Panc1 (cell line): ENCODE data around the gene FOXN4. TPM values are rescaled to one million over a fixed set of nuclear protein-coding genes. Genes with fewer than 3 reads are reported as not detected.

ENCODE experiments used
- ATAC-seq: fragments of 200-7000 bp; cut with Tn5 transposase; 2 replicates; pipeline ENCODE4 v1.9.1; 2020; ENCODE audit warnings: mild to moderate bottlenecking, moderate library complexity
- BruUV-seq: library from RNA; stranded (reverse); fragments of 400-500 nt; replicated peaks from 2 replicates; lab custom pipeline; 2021; lab: Mats Ljungman, UMichigan
- CTCF ChIA-PET: fragments of 300-600 bp; sonication (Branson Sonifier 250); formaldehyde crosslinking; loops from one replicate; lab custom pipeline; 2022; ENCODE audit warnings: antibody characterized with exemption; lab: Charles Lee
- POLR2A ChIA-PET: fragments of 300-600 bp; sonication (Branson Sonifier 250); formaldehyde crosslinking; loops from one replicate; lab custom pipeline; 2022; ENCODE audit warnings: antibody characterized with exemption; lab: Charles Lee
- DNase-seq: peaks from one replicate; pipeline ENCODE4 v3.0.0-alpha.2; 2010; ENCODE audit warnings: low read depth, low spot score
- H3K27ac ChIP-seq: 2 replicates; pipeline ENCODE4 v1.5.1; 2011; ENCODE audit warnings: mild to moderate bottlenecking, low read length, inconsistent platforms
- H3K27me3 ChIP-seq: fragments of 200-500 bp; sonication (Bioruptor generic); 2 replicates; pipeline ENCODE4 v1.6.0; 2014; ENCODE audit warnings: low read length, inconsistent platforms; ENCODE audit not compliant: control insufficient read depth, insufficient read depth
- H3K36me3 ChIP-seq: fragments of 200-500 bp; sonication (Bioruptor generic); 2 replicates; pipeline ENCODE4 v1.5.1; 2014; ENCODE audit warnings: inconsistent platforms, mild to moderate bottlenecking, low read length, moderate library complexity; ENCODE audit not compliant: control insufficient read depth, insufficient read depth
- H3K4me1 ChIP-seq: 2 replicates; pipeline ENCODE4 v1.5.1; 2011; ENCODE audit warnings: inconsistent platforms, mild to moderate bottlenecking, low read length, moderate library complexity; ENCODE audit not compliant: control insufficient read depth, insufficient read depth
- H3K4me3 ChIP-seq, 2 experiments: 2 replicates each; pipeline ENCODE4 v1.5.1; 2011 to 2012; ENCODE audit warnings: low read depth in 2 of 2, low read length in 2 of 2, mild to moderate bottlenecking in 2 of 2, inconsistent platforms in 1 of 2, moderate library complexity in 1 of 2
- H3K9me3 ChIP-seq: fragments of 200-500 bp; sonication (Bioruptor generic); 2 replicates; pipeline ENCODE4 v1.5.1; 2014; ENCODE audit warnings: low read depth, mild to moderate bottlenecking, inconsistent platforms, low read length, moderate library complexity; ENCODE audit not compliant: control insufficient read depth, insufficient read depth
- POLR2AphosphoS5 ChIP-seq: IDR thresholded peaks from 2 replicates; pipeline ENCODE4 v1.6.1; 2012; ENCODE audit warnings: mild to moderate bottlenecking, low read depth, low read length, moderate library complexity
- SIN3A ChIP-seq: IDR thresholded peaks from 2 replicates; pipeline ENCODE4 v1.6.1; 2012; ENCODE audit warnings: low read depth, mild to moderate bottlenecking, low read length, moderate library complexity, borderline replicate concordance; ENCODE audit not compliant: insufficient read depth
- TCF7L2 ChIP-seq: IDR thresholded peaks from 2 replicates; pipeline ENCODE4 v1.6.1; 2011; ENCODE audit warnings: mild to moderate bottlenecking, low read depth, low read length, inconsistent platforms
- in situ Hi-C: cut with HindIII; loops from 2 replicates; pipeline ENCODE4 v1.10.0; 2016; ENCODE audit warnings: low sequenced_read_pairs, low pct_unique_long_range_greater_than_20kb
- intact Hi-C: fragments of 100-400 bp; cut with micrococcal nuclease; formaldehyde crosslinking; loops from one replicate; pipeline ENCODE4 v1.10.0; 2022; ENCODE audit not compliant: unreplicated experiment
- total RNA-seq: library from RNA; stranded (reverse); gene quantifications from one replicate; pipeline ENCODE4 v1.2.1, GENCODE V29; 2021; ENCODE audit not compliant: unreplicated experiment
- TF ChIP-seq, protein P1 (sequence below): fragments of 450-650 bp; IDR thresholded peaks from 2 replicates; pipeline ENCODE4 v1.5.1; 2017; ENCODE audit warnings: mild to moderate bottlenecking
- TF ChIP-seq, protein P2 (sequence below), 2 experiments: IDR thresholded peaks; 2 replicates each; pipeline ENCODE4 v1.6.1; 2011 to 2012; ENCODE audit warnings: low read depth in 2 of 2, control low read depth in 1 of 2, low read length in 1 of 2, mild to moderate bottlenecking in 1 of 2, moderate library complexity in 1 of 2; ENCODE audit not compliant: insufficient read depth in 1 of 2

FOXN4 gene
- total RNA-seq, 1 experiment from 2014 or later: 0.08 TPM

DNA sequence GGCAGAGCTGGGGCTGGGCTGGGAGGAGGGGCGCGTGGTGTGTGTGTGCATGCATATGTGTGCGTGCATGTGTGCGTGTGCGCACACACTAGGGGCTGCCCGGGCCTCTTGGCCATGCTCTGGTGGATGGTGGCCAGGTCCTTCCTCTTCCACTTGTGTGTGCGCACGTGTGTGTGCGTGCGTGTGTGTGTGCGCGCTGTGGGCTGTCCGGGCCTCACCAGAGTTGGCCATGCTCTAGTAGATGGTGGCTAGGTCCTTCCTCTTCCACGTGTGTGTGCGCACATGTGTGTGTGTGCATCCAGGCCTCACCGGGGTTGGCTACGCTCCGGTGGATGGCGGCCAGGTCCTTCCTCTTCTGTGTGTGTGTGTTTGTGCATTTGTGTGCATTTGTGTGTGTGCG is 24.7 kb downstream of the FOXN4 start:
- TF ChIP-seq TCF7L2 (no peak), SIN3A (no peak), POLR2AphosphoS5 (no peak)
- TF ChIP-seq, protein P1, sequence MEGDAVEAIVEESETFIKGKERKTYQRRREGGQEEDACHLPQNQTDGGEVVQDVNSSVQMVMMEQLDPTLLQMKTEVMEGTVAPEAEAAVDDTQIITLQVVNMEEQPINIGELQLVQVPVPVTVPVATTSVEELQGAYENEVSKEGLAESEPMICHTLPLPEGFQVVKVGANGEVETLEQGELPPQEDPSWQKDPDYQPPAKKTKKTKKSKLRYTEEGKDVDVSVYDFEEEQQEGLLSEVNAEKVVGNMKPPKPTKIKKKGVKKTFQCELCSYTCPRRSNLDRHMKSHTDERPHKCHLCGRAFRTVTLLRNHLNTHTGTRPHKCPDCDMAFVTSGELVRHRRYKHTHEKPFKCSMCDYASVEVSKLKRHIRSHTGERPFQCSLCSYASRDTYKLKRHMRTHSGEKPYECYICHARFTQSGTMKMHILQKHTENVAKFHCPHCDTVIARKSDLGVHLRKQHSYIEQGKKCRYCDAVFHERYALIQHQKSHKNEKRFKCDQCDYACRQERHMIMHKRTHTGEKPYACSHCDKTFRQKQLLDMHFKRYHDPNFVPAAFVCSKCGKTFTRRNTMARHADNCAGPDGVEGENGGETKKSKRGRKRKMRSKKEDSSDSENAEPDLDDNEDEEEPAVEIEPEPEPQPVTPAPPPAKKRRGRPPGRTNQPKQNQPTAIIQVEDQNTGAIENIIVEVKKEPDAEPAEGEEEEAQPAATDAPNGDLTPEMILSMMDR: no peak
- TF ChIP-seq, protein P2, sequence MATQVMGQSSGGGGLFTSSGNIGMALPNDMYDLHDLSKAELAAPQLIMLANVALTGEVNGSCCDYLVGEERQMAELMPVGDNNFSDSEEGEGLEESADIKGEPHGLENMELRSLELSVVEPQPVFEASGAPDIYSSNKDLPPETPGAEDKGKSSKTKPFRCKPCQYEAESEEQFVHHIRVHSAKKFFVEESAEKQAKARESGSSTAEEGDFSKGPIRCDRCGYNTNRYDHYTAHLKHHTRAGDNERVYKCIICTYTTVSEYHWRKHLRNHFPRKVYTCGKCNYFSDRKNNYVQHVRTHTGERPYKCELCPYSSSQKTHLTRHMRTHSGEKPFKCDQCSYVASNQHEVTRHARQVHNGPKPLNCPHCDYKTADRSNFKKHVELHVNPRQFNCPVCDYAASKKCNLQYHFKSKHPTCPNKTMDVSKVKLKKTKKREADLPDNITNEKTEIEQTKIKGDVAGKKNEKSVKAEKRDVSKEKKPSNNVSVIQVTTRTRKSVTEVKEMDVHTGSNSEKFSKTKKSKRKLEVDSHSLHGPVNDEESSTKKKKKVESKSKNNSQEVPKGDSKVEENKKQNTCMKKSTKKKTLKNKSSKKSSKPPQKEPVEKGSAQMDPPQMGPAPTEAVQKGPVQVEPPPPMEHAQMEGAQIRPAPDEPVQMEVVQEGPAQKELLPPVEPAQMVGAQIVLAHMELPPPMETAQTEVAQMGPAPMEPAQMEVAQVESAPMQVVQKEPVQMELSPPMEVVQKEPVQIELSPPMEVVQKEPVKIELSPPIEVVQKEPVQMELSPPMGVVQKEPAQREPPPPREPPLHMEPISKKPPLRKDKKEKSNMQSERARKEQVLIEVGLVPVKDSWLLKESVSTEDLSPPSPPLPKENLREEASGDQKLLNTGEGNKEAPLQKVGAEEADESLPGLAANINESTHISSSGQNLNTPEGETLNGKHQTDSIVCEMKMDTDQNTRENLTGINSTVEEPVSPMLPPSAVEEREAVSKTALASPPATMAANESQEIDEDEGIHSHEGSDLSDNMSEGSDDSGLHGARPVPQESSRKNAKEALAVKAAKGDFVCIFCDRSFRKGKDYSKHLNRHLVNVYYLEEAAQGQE (IDR thresholded peaks at IDR 0.05; ENCODE audit: insufficient read depth in 1 of 2, low read depth in 2 of 2, low read length in 1 of 2): no peak
- H3K4me1 ChIP-seq: no peaks in the 10 kb centered on the region
- in situ Hi-C loops: no loop called here
- intact Hi-C loops: no loop called here
- BruUV-seq: no TSS peak
- ChIA-PET POLR2A (no interaction called here), CTCF (no interaction called here)
- H3K36me3 ChIP-seq: no peaks in the 10 kb centered on the region
- H3K9me3 ChIP-seq: no peaks in the 10 kb centered on the region
- DNase-seq (no peak), ATAC-seq (no peak)
- no peak overlapping the region for H3K4me3 ChIP-seq
- no peaks in the 10 kb centered on the region for H3K27me3 ChIP-seq
- no peak overlapping the region for H3K27ac ChIP-seq

DNA sequence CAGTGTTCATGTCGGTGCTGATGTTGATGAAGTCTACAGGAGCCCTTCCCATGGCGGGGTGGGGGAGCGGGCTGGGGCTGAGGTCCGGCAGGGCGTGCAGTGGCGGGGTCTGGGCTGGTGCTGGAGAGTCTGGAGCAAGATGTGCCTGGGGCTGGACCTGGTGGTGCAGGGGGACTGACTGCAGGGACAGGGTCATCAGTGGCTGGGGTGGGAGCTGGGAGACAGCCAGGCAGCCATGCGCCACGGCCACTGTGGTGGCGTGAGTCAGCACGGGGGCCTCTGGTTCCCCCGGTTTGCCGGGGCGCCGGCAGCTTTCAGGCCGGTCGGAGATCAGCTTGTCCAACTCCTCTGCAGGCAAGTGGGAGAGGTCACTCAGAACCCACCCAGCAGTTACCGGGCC is 27.6 kb downstream of the FOXN4 start:
- CTCF ChIA-PET: no interaction called here
- no TSS peak for BruUV-seq
- H3K36me3 ChIP-seq: no peaks in the 10 kb centered on the region

More for the DNA sequence above, 27.6 kb downstream of the FOXN4 start:
- in situ Hi-C loops (no loop called here), intact Hi-C loops (no loop called here)
- no peak overlapping the region for H3K4me3 ChIP-seq
- no peaks in the 10 kb centered on the region for H3K27me3 ChIP-seq
- ATAC-seq (no peak), DNase-seq (no peak)
- TF ChIP-seq POLR2AphosphoS5: no peak
- TF ChIP-seq, protein P2 (IDR thresholded peaks at IDR 0.05; ENCODE audit: insufficient read depth in 1 of 2, low read depth in 2 of 2, low read length in 1 of 2): no peak
- no peak for TF ChIP-seq TCF7L2
- no peak for TF ChIP-seq SIN3A
- TF ChIP-seq, protein P1: no peak
- no peak overlapping the region for H3K27ac ChIP-seq
- H3K4me1 ChIP-seq: no peaks in the 10 kb centered on the region
- POLR2A ChIA-PET: no interaction called here
- H3K9me3 ChIP-seq: no peaks in the 10 kb centered on the region
